ENCODE data around the gene CMYA5.

- TF ChIP-seq POLR2A (IDR thresholded peaks at IDR 0.05): no peak
- TF ChIP-seq CTCF (IDR thresholded peaks at IDR 0.05): no peak
Measured at GRCh38 chr5:79685627-79686026, 4.0 kb upstream of the CMYA5 start.
